ENCODE measurements around the gene ACOT7.

- no peak for TF ChIP-seq CTCF (conservative IDR thresholded peaks at IDR 0.05; ENCODE audit: low read depth, low read length)
- TF ChIP-seq EZH2phosphoT487 (IDR thresholded peaks at IDR 0.05; ENCODE audit: borderline replicate concordance, low read length): no peak
- TF ChIP-seq EZH2 (IDR thresholded peaks at IDR 0.05; ENCODE audit: low read length, unreplicated experiment): no peak
Observed at GRCh38 chr1:6302568-6302967, 91.0 kb downstream of the ACOT7 start.

All from PC-3 (cell line).